ENCODE data around the gene NTRK2. TPM values are rescaled to one million over a fixed set of nuclear protein-coding genes. Genes with fewer than 3 reads are reported as not detected.

NTRK2 gene
- total and polyA plus RNA-seq, 10 of the 15 experiments (the other 5 are each of a cell fraction or from before 2014, with no cell fraction given): 0.42 to 4.6 (median 0.65) TPM

DNA sequence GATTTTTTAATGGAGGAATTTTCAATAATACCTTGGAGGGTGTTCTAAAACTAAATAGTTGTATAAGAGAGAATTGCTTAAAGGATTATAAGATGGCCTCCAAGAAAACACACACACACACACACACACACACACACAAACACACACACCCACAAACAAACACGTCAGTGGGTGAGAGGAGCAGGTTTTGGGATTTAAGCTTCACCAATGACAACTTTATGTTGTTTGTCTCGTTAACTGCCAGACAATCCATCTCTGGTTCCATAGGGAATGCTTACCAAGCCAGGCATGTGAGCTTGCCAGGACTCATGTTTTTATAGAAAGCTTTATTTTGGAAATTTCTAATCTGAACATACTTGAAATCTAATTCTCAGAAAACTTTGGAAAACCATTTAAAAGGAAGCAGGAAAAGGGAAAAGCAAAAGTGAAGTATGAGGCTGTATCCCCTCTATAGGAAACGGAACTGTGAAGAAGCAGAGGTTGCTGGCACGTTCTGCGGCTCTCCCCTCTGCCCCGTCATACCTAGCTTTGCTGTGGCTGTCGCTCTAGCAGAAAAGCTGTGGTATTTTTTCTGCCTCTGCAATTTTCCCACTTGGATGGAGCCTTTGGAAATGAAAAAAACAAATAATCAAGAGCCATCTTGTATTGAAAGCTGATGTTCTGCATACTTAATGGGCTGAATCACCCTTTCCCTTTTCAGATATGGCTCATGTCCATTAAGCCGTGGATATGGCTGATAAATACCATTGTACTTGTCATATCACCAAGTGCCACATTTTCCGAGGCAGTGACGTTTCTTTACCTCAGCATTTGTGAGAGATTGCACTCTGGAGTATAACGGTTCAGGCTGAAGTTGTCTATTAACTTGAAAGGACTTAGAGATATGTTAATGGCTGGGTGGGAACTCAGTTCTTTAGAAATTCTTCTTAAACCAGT, 112.7 kb downstream of the NTRK2 start (continued):
- TF ChIP-seq, protein P1, sequence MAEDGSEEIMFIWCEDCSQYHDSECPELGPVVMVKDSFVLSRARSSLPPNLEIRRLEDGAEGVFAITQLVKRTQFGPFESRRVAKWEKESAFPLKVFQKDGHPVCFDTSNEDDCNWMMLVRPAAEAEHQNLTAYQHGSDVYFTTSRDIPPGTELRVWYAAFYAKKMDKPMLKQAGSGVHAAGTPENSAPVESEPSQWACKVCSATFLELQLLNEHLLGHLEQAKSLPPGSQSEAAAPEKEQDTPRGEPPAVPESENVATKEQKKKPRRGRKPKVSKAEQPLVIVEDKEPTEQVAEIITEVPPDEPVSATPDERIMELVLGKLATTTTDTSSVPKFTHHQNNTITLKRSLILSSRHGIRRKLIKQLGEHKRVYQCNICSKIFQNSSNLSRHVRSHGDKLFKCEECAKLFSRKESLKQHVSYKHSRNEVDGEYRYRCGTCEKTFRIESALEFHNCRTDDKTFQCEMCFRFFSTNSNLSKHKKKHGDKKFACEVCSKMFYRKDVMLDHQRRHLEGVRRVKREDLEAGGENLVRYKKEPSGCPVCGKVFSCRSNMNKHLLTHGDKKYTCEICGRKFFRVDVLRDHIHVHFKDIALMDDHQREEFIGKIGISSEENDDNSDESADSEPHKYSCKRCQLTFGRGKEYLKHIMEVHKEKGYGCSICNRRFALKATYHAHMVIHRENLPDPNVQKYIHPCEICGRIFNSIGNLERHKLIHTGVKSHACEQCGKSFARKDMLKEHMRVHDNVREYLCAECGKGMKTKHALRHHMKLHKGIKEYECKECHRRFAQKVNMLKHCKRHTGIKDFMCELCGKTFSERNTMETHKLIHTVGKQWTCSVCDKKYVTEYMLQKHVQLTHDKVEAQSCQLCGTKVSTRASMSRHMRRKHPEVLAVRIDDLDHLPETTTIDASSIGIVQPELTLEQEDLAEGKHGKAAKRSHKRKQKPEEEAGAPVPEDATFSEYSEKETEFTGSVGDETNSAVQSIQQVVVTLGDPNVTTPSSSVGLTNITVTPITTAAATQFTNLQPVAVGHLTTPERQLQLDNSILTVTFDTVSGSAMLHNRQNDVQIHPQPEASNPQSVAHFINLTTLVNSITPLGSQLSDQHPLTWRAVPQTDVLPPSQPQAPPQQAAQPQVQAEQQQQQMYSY (CRISPR knock-in tag; IDR thresholded peaks at IDR 0.05): no peak
- no peak for TF ChIP-seq CBX3 (IDR thresholded peaks at IDR 0.05; ENCODE audit: borderline replicate concordance, low read depth)
- no peak for TF ChIP-seq ZNF207 (IDR thresholded peaks at IDR 0.05; ENCODE audit: borderline replicate concordance)
- no peak for TF ChIP-seq NFYA (IDR thresholded peaks at IDR 0.05; ENCODE audit: borderline replicate concordance, low read depth, low read length)
- TF ChIP-seq SIX5 (IDR thresholded peaks at IDR 0.05; ENCODE audit: low read depth, low read length, severe bottlenecking): no peak
